HEK293 (cell line): ENCODE results near the gene KRTAP10-10.

Experiments used
- CTCF ChIP-seq: fragments of 450-650 bp; formaldehyde crosslinking; IDR thresholded peaks from 2 replicates; pipeline ENCODE4 v1.5.1; 2016; ENCODE audit warnings: missing biosample characterization, missing genetic modification characterization
- PRDM4 ChIP-seq: fragments of 450-650 bp; formaldehyde crosslinking; IDR thresholded peaks from 2 replicates; pipeline ENCODE4 v1.5.1; 2017; ENCODE audit warnings: missing biosample characterization, missing genetic modification characterization
- SP2 ChIP-seq: fragments of 450-650 bp; formaldehyde crosslinking; IDR thresholded peaks from 2 replicates; pipeline ENCODE4 v1.5.1; 2016; ENCODE audit warnings: missing biosample characterization, missing genetic modification characterization
- ZNF544 ChIP-seq: fragments of 450-650 bp; formaldehyde crosslinking; IDR thresholded peaks from 2 replicates; pipeline ENCODE4 v1.5.0; 2017; ENCODE audit warnings: missing biosample characterization, missing genetic modification characterization
- ZNF76 ChIP-seq: fragments of 450-650 bp; formaldehyde crosslinking; IDR thresholded peaks from 2 replicates; pipeline ENCODE4; 2016; ENCODE audit warnings: low read depth, missing biosample characterization, missing genetic modification characterization, borderline replicate concordance

- TF ChIP-seq ZNF76 (tag by site-specific recombination) (no peak), PRDM4 (no peak), CTCF (tag by site-specific recombination) (no peak), ZNF544 (tag by site-specific recombination) (no peak), SP2 (tag by site-specific recombination) (no peak)
These were observed 46.9 kb downstream of the KRTAP10-10 start for GRCh38 chr21:44684077-44684476.
